ENCODE data around the gene LILRA5.
"Not testable (repeated sequence)": the region's sequence is repeated elsewhere in the genome, so short reads cannot be mapped to it uniquely, and the experiment has no call there.

Gene LILRA5

DNA sequence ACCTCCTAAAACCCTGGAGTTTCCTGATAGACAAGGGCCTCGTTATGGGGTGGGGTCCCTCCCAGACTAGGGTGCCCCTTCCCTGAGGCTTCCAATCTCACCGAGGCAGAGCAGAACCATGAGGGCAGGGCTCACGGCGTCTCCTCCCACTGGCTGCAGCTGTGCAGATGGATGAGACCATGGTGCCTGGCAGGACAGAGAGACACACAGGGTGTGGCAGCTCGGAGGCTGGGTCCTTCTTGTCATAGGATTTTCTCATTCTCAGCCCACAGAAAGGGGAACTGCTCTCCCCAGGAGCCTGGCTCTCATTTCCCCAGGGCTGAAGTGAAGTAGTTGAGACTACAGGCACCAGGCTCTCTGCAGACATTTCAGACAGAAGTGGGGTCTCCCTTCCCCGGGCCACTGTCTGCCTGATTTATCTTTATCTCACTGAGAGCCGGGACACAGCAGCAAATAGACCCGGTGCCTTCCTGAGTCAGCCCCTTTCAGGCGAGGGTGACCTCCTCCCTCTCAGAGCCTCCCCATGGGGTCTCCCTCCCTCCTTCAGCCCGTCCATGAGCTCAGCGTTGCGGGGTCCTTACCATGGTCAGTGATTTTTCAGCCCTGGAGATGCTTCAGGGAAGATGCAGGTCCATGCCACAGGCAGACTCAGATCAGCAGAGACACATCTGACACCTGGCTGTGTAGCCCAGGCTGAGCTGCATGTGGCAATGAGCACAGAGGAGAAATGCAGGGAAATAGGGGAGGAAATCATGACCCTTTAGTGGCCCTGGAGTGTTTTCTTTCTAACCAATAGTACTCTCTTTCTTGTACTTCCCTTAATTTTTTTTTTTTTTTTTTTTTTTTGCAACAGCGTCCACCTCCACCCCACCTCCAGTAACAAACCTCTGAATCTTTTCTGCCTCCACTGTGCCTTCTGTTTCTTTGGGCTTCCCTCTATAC, at the start of gene LILRA5:
TSS of gene LILRA5 (minus strand) at position 731 of the 942 bp plus-strand sequence. CDS start at position 584, 147 bp downstream.
- in situ Hi-C loops (cut with MboI; ENCODE audit: low sequenced_read_pairs) = no loop called here

DNA sequence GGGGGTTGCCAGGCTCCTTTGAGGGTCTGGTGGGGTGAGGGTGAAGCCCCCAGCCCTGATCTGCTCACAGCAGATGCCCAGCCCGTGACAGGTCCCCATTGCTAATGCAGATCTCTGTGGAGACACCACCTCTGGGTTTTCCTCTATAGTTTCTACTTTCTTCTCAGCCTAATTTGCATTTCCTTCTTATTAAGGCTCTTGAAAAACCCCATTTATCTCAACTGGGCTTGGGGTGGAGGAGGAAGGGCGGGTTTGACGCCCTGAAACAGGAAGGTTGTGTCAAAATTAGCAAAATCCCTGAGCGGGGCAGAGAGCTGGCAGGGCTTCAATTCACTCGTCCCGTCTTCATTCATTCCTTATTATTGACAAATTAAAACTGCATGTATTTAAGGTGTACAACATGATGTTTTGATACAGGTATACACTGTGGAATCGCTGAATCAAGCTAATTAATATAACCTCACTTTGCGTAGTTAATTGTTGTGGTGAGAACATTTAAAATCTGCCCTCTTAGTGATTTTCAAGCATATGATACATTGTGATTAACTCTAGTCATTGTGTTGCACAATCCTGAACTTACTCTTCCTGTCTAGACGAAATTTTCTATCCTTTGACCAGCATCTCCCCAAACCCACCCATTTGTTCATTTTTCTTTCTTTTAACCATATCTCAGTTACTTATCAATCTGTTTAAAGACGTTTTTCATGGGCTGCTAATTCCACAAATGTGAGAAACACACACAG, 48.9 kb upstream of the LILRA5 start:
- in situ Hi-C loops (cut with MboI; ENCODE audit: low sequenced_read_pairs) = not testable (repeated sequence)

DNA sequence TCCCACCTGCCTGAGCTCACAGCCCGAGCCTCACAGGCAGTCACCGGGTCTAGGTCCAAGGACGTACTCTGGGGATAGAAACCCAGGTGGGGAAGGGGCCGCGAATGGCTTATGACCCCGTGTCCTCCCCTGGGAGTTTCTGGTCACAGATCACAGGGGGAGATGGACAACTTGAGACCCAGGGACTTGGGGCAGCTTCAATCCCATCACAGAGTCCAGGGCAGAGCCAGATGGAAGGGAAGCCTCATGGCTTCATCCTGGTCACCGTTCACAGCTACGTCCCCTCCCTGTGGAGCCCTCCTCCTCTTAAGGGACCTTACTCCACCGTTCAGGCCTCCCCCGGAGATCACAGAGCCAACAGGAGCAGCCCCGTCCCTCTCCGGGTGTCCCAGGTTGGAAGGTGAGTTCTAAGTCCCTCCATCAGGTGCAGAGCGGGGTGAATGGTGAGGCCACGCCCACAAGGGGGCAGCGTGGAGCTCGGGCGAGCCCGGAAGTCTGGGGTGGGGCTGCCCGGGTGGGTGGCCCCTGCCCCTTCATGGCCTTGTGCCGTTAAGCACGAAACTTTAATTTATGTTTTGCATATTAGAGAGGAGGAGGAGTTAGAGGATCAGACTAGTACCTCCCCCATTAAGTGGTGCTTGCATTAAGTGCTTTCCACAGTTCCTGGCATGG, 46.3 kb upstream of the LILRA5 start:
- in situ Hi-C loops (cut with MboI; ENCODE audit: low sequenced_read_pairs) = not testable (repeated sequence)

DNA sequence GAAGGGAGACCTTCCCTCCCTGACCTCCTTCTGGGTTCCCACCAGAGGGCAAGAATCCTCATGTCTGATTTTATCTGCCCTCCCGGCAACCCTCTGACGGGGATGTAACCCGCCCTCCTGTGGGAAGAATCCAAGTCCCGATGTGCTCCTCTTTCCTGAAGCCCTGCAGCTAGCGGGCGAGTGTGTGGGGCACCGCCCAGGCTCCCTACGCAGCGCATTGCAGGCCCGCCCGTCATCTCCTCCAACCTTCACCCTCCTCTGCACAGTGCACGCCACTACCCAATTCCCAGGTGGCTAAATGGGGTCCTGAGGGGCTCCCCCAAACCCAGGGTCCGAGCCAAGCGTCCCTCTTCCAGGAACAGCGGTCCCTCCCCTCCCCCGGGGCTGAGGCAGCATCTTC, 44.4 kb upstream of the LILRA5 start:
- in situ Hi-C loops (cut with MboI; ENCODE audit: low sequenced_read_pairs) = no loop called here

DNA sequence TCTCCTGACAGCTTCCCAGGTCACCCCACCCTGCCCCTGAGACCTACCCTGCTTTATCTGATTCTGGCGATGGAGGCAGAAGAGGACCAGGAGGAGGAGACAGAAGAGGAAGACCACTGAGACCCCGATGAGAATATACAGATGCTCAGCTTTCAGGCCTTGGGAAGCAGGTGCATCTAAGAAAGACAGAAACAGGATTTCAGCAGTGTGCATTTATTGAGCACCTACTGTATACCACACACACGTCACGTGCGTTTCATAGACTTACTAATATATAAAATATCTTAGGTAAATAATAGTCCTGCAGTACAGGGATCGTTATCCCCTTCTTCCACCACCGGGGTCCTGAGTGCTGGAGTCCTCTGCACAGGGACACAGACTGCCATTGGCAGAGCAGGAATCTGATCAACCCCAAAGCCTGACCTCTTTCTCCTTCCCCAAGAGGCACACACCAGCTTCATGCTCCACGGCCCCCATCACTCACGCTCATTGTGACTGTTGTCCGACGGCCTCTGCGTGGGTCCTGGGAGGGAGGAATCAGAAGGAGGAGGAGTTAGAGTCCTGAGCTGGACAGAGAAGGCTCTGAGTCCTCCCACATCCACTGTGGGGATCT, 43.6 kb upstream of the LILRA5 start:
- in situ Hi-C loops (cut with MboI; ENCODE audit: low sequenced_read_pairs) = no loop called here

DNA sequence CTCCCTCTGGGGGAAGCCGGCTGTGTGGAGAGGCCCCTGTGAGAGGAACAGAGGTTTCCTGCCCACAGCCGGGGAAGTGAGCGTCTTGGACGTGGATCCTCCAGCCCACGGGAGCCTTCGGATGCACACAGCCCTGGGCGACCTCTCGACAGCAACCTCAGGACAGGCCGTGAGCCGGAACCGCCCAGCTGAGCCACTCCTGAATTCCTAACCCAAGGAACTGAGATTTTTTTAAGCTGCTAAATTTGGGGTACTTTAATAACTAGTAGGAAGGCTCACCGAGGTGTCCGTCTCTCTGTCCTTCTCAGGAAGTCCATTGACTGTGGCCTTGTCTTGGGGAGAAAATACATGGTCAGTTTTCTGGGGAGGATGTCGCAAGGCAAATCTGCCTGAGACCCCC, 42.7 kb upstream of the LILRA5 start:
- in situ Hi-C loops (cut with MboI; ENCODE audit: low sequenced_read_pairs) = no loop called here

DNA sequence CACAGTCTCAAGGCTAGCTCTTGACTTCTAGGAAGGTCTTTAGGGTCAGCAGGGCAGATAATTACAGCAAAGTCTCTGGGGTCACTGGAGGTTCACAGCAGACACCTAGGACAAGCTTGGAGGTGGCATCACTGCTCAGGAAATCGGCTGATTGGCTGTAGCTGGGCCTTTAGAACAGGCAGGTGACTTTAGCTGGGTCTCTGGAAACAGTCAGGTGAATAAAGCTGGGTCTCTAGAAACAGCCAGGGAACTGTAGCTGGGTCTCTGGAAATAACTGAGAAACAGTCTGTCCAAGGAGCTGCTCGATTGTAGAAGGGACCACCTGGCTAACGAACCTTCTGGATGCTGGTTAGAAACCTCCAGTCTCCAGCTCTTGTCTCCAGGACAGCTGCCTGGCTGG, 41.8 kb upstream of the LILRA5 start:
- in situ Hi-C loops (cut with MboI; ENCODE audit: low sequenced_read_pairs) = no loop called here

DNA sequence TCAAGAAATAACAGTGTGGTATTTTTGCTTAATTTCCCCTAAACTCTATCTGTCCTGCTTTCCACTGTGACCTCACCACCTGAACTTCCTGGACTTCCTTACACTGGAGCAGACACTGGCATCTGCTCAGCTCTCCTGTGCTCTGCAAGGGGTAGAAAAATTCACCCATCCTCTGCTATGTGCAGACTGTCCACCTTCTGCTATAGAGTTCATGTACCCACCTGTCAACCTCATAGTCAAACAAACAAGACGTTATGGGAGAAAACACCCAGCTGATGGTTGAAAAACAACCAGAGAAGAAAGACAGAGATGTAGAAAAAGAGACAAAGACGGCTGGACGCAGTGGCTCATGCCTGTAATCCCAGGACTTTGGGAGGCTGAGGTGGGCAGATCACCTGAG, 39.6 kb upstream of the LILRA5 start:
- in situ Hi-C loops (cut with MboI; ENCODE audit: low sequenced_read_pairs) = no loop called here

DNA sequence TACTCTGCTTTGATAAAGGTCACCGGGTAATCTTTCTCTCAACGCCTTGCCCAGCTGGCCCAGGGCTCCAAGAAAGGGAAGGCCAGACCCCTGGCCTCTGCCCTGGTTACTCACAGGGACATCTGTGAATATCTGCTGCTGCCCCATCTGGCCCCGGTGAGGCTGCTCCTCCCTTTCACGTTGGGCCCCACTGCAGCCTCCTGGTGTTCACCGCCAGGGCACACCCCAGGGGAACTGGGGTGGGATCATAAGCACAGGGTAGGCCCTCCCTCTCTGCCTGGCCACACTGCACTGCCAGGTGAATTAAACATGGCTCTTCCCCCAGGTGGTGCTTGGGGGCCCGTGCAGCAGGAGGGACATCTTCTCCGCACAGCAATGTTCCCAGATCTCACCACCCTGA, 39.1 kb upstream of the LILRA5 start:
- in situ Hi-C loops (cut with MboI; ENCODE audit: low sequenced_read_pairs) = no loop called here

DNA sequence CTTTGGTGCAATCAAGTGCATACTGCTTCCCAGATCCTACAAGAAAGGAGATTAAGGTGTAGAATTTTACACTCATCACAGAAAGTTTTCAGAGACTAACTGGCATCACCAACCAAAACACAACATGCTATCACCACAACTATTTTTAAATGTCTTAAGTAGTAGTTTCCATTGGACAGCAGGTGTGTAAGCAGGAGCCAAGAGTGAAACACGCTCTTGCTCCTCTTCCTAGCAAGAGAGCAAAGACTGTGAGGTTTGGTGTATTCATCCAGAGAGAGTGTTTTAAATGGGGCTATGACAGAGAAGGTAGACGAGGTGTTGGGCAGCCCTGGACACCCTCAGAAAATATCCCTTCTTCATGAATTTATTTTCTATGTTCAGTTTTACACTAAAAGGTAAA, 38.5 kb upstream of the LILRA5 start:
- in situ Hi-C loops (cut with MboI; ENCODE audit: low sequenced_read_pairs) = no loop called here

DNA sequence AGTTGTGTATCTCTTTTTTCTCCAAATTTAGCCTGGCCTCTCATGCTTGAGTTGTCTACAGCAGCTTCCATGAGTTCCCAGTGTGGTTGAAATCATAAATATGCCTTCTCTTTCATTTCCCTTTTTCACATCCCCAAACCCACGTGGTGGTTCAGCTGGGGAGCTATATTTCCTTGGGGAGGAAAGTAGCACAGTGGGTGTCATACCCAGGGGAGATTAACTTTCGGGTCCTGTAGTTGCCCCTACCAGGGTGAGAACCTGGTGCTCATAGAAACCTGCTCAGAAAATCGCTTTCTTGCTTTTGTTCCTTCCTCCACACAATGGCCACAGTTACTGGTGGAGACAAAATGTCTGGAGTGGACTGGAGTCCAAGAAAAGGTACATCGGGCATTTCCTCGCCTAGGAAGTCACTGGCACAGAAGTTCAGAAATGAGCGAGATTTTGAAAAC, 33.0 kb upstream of the LILRA5 start:
- in situ Hi-C loops (cut with MboI; ENCODE audit: low sequenced_read_pairs) = no loop called here

DNA sequence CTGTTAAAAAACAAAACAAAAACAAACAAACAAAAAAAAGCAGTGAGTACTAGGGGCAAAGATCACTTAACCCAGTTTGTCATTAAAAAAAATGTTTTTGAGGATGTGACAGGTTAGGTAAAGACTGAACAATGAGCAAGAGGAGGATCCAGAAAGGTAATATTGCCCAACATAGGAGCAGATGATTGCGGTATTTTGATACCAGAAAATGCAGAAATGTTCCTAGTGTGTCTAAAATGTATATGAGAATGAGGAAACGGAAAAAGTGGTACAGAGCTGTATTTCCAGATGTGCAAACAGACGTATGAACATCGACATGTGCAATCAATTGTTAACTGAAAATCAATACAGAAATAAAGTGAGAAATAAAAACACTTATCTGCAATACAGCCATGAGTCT, 30.9 kb upstream of the LILRA5 start:
- in situ Hi-C loops (cut with MboI; ENCODE audit: low sequenced_read_pairs) = no loop called here

DNA sequence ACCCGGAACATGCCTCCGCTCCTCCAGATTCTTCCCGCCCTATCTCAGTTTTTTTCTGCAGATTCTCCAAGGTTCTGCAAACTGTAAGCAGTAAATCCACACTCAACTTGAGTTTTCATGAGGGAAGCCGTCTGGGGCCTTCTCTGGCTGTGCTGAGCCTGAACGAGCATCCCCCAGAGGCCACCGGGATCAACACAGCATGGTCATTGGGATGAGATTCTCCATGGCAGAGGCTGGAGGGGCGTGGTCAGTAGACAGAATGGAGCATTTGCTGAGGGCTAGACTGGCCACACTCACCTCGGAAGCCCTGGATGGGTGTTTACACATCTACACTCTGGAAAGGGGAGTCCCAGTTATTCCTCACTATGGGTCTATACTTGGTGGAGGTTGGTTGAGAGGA, 28.3 kb upstream of the LILRA5 start:
- in situ Hi-C loops (cut with MboI; ENCODE audit: low sequenced_read_pairs) = no loop called here

DNA sequence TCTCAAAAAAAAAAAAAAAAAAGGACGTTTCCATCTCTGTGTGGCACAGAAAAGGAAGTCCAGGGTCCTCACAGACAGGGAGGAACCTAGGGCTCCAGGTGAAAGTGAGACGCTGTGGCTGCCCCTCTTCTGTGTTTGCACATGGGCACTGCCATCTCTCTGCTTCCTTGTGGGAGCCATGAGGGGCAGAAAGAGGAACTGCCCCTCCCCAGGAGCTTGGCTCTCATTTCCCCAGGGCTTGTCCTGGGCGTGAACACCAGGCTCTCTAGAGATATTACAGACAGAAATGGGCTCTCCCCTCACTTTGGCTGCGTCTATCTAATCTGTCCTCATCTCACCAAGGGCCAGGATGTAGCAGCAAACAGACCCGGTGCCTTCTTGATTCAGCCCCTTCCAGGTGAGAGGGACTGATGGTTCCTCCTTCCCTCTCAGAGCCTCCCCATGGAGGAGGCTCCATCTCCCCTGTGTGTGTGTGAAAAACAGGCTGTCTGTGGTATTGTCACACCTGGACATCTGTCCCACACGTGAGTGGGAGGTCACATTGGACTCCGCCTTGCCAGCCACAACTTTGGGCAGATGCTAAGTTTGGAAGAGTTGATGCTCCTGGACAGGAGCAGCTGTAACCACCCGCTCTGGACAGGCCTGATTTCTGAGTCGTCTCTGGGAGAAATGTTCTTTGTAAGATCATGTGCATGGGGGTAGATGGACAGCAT, 26.8 kb upstream of the LILRA5 start:
- in situ Hi-C loops (cut with MboI; ENCODE audit: low sequenced_read_pairs) = no loop called here

DNA sequence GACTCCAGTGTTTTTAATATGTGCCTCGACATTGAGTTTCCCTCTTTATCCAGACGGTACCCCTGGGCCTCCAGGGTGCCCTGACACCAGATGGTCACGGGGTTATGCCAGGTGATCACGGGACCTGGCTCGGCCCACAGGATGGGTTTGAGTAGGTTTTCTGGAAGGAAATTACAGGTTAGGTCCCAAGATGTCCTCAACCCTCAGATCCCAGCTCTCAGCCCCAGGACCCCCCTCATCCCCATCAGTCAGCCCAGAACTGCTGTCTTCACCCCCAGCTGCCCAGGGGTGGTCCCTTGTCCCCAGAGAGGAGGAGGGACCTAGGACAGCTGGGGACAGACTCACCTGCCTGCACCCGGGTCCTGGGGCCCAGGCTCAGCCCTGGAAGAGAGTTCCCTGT, 25.6 kb upstream of the LILRA5 start:
- in situ Hi-C loops (cut with MboI; ENCODE audit: low sequenced_read_pairs) = no loop called here

DNA sequence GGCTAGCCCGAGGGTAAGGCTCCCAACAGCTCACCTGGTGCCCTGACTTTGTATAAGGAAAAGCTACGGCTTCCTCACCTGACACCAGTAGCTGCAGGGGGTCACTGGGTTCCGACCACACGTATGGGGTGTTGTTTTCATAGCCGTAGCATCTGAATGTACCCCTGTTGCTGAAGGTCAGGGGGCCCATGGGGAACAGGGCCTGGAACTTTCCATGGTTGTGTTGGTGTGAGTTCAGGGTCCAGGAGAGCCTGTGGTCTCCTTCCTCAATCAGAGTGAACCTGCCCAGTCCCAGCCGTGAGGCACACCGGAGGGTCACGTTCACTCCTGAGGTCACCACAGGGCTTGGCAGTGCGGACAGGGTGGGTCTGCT, 24.9 kb upstream of the LILRA5 start:
- in situ Hi-C loops (cut with MboI; ENCODE audit: low sequenced_read_pairs) = no loop called here

DNA sequence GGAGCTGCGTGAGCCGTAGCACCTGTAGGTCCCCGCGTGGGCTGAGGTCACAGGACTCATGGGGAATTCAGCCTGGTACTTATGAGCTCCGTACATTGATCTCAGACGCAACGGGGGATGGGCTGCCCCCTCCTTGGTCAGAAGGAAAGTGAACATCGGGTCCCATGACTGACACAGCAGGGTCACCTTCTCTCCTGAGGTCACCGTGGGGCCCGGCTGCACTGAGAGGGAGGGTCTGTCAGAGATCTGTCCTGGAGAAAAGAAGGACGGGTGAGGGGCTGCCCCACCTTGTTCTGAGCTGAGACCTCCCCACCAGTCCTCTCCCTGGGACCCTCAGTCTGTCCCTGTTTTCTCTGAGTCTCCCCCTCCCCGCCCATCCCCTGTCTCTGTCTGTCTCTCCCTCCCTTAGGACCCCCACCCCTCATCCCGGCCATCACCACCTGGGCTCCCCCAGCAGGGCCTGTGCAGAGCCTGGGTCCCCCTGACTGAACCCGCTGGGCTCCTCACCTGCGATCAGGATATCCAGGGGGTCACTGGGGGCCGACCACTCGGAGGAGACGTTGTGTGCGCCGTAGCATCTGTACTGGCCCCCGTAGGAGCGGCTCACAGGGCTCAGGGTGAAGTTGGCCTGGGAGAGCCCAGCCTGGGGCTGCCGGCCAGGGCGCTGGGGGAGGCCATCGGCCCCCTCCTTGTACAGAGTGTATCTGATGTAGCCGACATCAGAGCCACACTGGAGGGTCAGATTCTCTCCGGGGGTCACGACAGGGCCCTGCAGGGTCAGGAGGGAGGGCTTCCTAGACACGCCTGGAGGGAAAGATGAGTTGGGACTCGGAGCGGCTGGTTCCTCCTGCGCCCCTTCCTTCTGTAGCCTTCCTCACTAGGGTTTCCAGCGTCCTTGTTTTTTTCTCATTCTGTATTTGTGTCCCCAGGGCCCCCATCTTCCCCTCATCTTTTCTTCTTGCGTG, 24.2 kb upstream of the LILRA5 start:
- in situ Hi-C loops (cut with MboI; ENCODE audit: low sequenced_read_pairs) = no loop called here

DNA sequence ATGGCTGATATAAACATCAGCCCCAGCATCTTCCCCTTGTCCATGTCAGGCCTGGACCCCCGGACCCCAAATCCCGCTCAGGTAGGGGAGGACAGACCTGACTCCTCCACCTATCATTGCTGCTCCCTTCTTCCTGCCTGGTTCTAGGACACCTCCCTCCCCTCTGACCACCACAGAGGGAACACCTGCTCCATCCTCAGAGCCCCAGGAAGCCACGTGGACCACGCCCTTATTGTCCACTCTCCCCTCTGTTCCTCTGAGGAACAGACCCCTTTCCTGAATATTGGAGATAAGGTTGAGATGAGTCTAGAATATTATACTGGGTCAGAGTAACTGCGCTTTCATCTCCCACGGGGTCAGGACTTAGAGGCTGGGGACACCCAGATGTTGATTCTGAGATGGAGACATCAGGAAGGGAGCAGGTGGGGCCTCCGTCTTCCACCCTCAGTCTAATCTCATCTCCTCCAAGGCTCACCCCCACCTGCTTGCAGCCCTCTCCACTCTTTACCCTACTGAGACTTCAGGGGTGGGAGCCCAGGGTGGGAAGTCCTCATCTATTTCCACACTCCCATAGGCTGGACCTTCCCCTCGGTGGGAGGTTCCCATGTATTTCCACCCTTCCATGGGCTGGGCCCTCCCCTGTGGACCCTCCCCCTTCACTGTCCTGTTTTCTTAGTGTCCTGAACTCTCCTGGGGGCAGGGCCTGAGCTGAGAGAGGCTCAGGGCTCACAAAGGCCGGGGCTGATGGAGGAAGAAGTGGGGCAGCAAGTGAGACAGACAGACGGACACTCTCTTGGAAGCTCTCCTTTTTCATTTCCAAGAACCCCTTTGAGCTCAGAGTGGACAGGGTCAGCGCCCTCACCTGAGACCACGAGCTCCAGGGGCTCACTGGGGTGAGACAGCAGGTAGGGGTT, 23.3 kb upstream of the LILRA5 start:
- in situ Hi-C loops (cut with MboI; ENCODE audit: low sequenced_read_pairs) = no loop called here
